MM.1S (cell line): ENCODE results near the gene HAPLN2.

ENCODE experiments used
- DNase-seq: peaks from one replicate; pipeline ENCODE4 v3.0.0-alpha.2; 2015
- H2AFZ ChIP-seq: fragments of 300-600 bp; sonication (generic); 2 replicates; pipeline ENCODE4 v1.6.0; 2016; ENCODE audit warnings: antibody characterized with exemption, low read length
- H3F3A ChIP-seq: fragments of 300-600 bp; sonication (generic); 2 replicates; pipeline ENCODE4 v1.6.1; 2016; ENCODE audit warnings: mild to moderate bottlenecking, antibody characterized with exemption, low read length, moderate library complexity, mixed read lengths; ENCODE audit not compliant: insufficient read depth
- H3K27ac ChIP-seq: fragments of 300-600 bp; sonication (generic); 2 replicates; pipeline ENCODE4 v1.5.1; 2016; ENCODE audit warnings: mild to moderate bottlenecking, low read length
- H3K27me3 ChIP-seq: fragments of 300-600 bp; sonication (generic); replicated peaks from 2 replicates; pipeline ENCODE4 v1.6.0; 2016; ENCODE audit warnings: low read length; ENCODE audit not compliant: insufficient read depth
- H3K36me3 ChIP-seq: fragments of 300-600 bp; sonication (generic); replicated peaks from 2 replicates; pipeline ENCODE4 v1.6.1; 2016; ENCODE audit warnings: mild to moderate bottlenecking, low read length, mixed read lengths; ENCODE audit not compliant: insufficient read depth
- H3K4me1 ChIP-seq: fragments of 300-600 bp; sonication (generic); 2 replicates; pipeline ENCODE4 v1.6.1; 2016; ENCODE audit warnings: low read length, mixed read lengths
- H3K4me2 ChIP-seq: fragments of 300-600 bp; sonication (generic); 2 replicates; pipeline ENCODE4 v1.6.0; 2016; ENCODE audit warnings: low read depth, low read length
- H3K4me3 ChIP-seq: fragments of 300-600 bp; sonication (generic); 2 replicates; pipeline ENCODE4 v1.5.1; 2016; ENCODE audit warnings: low read length, mixed read lengths
- H3K79me2 ChIP-seq: fragments of 300-600 bp; sonication (generic); 2 replicates; pipeline ENCODE4 v1.6.1; 2016; ENCODE audit warnings: mixed run types, low read length, mixed read lengths
- H3K9ac ChIP-seq: fragments of 300-600 bp; sonication (generic); 2 replicates; pipeline ENCODE4 v1.6.1; 2016; ENCODE audit warnings: low read length, mixed read lengths
- H3K9me2 ChIP-seq: fragments of 300-600 bp; sonication (generic); replicated peaks from 2 replicates; pipeline ENCODE4 v1.6.1; 2016; ENCODE audit warnings: mild to moderate bottlenecking, low read length, mixed read lengths; ENCODE audit not compliant: insufficient read depth
- H3K9me3 ChIP-seq: fragments of 300-600 bp; sonication (generic); replicated peaks from 2 replicates; pipeline ENCODE4 v1.6.1; 2016; ENCODE audit warnings: mild to moderate bottlenecking, low read length, mixed read lengths; ENCODE audit not compliant: insufficient read depth
- H4K20me1 ChIP-seq: fragments of 300-600 bp; sonication (generic); 2 replicates; pipeline ENCODE4 v1.6.1; 2016; ENCODE audit warnings: mild to moderate bottlenecking, low read length, moderate library complexity, mixed read lengths; ENCODE audit not compliant: insufficient read depth
- CTCF ChIP-seq: fragments of 300-600 bp; sonication (generic); IDR thresholded peaks from 2 replicates; pipeline ENCODE4 v1.5.1; 2016; ENCODE audit warnings: antibody characterized with exemption, low read length, mixed read lengths
- EZH2 ChIP-seq: fragments of 300-600 bp; sonication (generic); optimal IDR thresholded peaks from 2 replicates; pipeline ENCODE3; 2017; ENCODE audit warnings: low read depth, mild to moderate bottlenecking, antibody characterized with exemption, low read length, mixed read lengths
- EZH2phosphoT487 ChIP-seq: fragments of 300-600 bp; sonication (generic); IDR thresholded peaks from 2 replicates; pipeline ENCODE4 v1.6.1; 2018; ENCODE audit warnings: antibody characterized with exemption, low read length

HAPLN2 gene

GRCh38 chr1:156583821-156584622 lies 35.2 kb upstream of the HAPLN2 start:
- TF ChIP-seq EZH2phosphoT487 (no peak), EZH2 (no peak), CTCF (peak; percentile 96)
- no peaks in the 10 kb centered on the region for H3K27me3 ChIP-seq
- DNase-seq = peak; percentile 89
- H3F3A ChIP-seq = no peaks in the 10 kb centered on the region
- no peak overlapping the region for H3K4me3 ChIP-seq
- no peaks in the 10 kb centered on the region for H3K9me2 ChIP-seq
- no peak overlapping the region for H2AFZ ChIP-seq
- no peak overlapping the region for H3K9ac ChIP-seq
- no peak overlapping the region for H3K27ac ChIP-seq
- no peak overlapping the region for H3K4me2 ChIP-seq
- H3K9me3 ChIP-seq = no peaks in the 10 kb centered on the region
- no peaks in the 10 kb centered on the region for H3K4me1 ChIP-seq
- no peaks in the 10 kb centered on the region for H3K36me3 ChIP-seq
- H3K79me2 ChIP-seq = no peaks in the 10 kb centered on the region
- H4K20me1 ChIP-seq = no peaks in the 10 kb centered on the region

DNA sequence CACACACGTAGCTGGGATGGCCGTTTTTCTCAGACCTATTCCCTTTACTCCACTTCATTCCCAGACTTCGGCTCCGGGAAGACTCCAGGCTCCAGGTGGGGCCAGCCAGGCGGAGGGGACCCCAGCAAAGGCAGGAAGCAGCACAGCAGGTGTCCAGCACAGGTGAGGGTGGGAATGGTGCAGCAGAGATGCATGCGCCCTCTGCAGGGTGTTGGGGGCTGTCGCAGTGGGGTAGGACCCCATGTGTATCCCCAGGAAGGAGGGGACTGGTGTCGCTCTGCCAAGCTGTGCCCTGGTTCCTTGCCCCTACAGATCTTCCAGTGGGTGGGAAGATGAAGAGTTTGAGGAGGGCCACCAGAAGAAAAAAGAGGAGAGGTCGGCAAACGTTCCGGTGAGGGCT lies 34.4 kb upstream of the HAPLN2 start:
- no peak for DNase-seq
- no peak overlapping the region for H3K4me3 ChIP-seq
- H3K9me2 ChIP-seq = no peaks in the 10 kb centered on the region
- no peaks in the 10 kb centered on the region for H3F3A ChIP-seq
- no peaks in the 10 kb centered on the region for H4K20me1 ChIP-seq
- H2AFZ ChIP-seq = no peak overlapping the region
- no peak overlapping the region for H3K9ac ChIP-seq
- no peaks in the 10 kb centered on the region for H3K27me3 ChIP-seq
- no peak overlapping the region for H3K4me2 ChIP-seq
- H3K36me3 ChIP-seq = no peaks in the 10 kb centered on the region
- no peaks in the 10 kb centered on the region for H3K4me1 ChIP-seq
- H3K27ac ChIP-seq = no peak overlapping the region
- no peaks in the 10 kb centered on the region for H3K79me2 ChIP-seq
- no peaks in the 10 kb centered on the region for H3K9me3 ChIP-seq
- TF ChIP-seq CTCF (peak; percentile 47), EZH2 (no peak)

DNA sequence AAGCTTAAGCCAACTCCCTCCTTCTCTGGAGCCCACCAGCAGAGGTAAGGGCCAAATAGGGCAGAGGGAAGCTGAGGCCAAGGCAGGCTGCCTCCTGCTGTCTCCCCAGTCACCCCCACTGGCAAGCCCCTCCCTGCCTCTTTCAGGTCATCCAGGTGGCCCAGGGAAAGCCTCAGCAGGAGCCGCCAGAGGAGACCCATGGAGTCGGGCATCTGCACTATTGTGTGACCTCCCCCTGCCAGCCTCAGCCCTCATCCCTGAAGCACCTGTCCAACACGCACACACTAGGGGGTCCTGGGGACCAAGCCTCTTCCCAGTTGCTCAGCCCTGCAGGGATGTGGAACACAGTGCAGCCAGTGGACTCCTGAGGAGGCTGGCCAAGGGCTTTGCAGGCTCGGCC lies 32.9 kb upstream of the HAPLN2 start:
- Histone ChIP-seq H3K79me2 (no peaks in the 10 kb centered on the region), H3F3A (0 out of 2 replicates have a peak, but pooled peaks cover 8% of the 10 kb centered on the region), H3K36me3 (no peaks in the 10 kb centered on the region), H3K27me3 (no peaks in the 10 kb centered on the region), H3K9me2 (no peaks in the 10 kb centered on the region), H4K20me1 (no peaks in the 10 kb centered on the region), H3K27ac (no peak overlapping the region), H3K9me3 (no peaks in the 10 kb centered on the region), H2AFZ (no peak overlapping the region), H3K9ac (no peak overlapping the region), H3K4me3 (no peak overlapping the region), H3K4me1 (peaks cover 10% of the 10 kb centered on the region), H3K4me2 (no peak overlapping the region)
- no peak for TF ChIP-seq EZH2
- TF ChIP-seq EZH2phosphoT487 = no peak
- TF ChIP-seq CTCF = no peak
- no peak for DNase-seq
